K562 (cell line): ENCODE results near the gene PHF1. TPM values are rescaled to one million over a fixed set of nuclear protein-coding genes. Genes with fewer than 3 reads are reported as not detected.
A peak's percentile ranks its signal among the peaks of the same experiment; 100 is the strongest.

Source experiments
- ESRRA ChIP-seq: fragments of 450-650 bp; IDR thresholded peaks from 2 replicates; pipeline ENCODE4 v1.6.1; 2014; ENCODE audit warnings: low read depth, mild to moderate bottlenecking, moderate library complexity, borderline replicate concordance
- IRF2 ChIP-seq: sonication (generic); formaldehyde crosslinking; IDR thresholded peaks from 2 replicates; pipeline ENCODE4 v1.8.1; 2022; ENCODE audit warnings: mild to moderate bottlenecking, missing genetic modification reagents
- MAZ ChIP-seq, 2 experiments: fragments of 450-650 bp in 1 of 2; sonication (generic) in 1 of 2; formaldehyde crosslinking; IDR thresholded peaks in 1 of 2; conservative IDR thresholded peaks in 1 of 2; 2 replicates each; pipeline versions ENCODE4 v1.4.0 to v1.5.0; 2020; ENCODE audit warnings: mild to moderate bottlenecking in 1 of 2, missing genetic modification reagents in 1 of 2
- NFXL1 ChIP-seq: fragments of 450-650 bp; formaldehyde crosslinking; IDR thresholded peaks from 2 replicates; pipeline ENCODE4 v1.4.0; 2021; ENCODE audit warnings: mild to moderate bottlenecking
- NR4A1 ChIP-seq, 2 experiments: fragments of 250-450 bp in 1 of 2; fragments of 450-650 bp in 1 of 2; sonication (Bioruptor Pico) in 1 of 2; IDR thresholded peaks; 2 replicates each; pipeline versions ENCODE4 v1.4.0 to v1.6.1; 2016 to 2020; ENCODE audit warnings: mild to moderate bottlenecking in 2 of 2, missing compliant biosample characterization in 1 of 2, missing genetic modification characterization in 1 of 2, moderate library complexity in 1 of 2
- PCBP1 ChIP-seq: fragments of 200-400 bp; formaldehyde crosslinking; IDR thresholded peaks from 2 replicates; pipeline ENCODE4 v1.6.1; 2018; ENCODE audit warnings: mild to moderate bottlenecking, low read depth, low read length; ENCODE audit not compliant: poor library complexity, severe bottlenecking
- POLR3G ChIP-seq: IDR thresholded peaks from 2 replicates; pipeline ENCODE4 v1.6.1; 2011; ENCODE audit not compliant: insufficient read length, insufficient replicate concordance; ENCODE audit errors: extremely low read depth
- SMARCE1 ChIP-seq: fragments of 450-650 bp; IDR thresholded peaks from 2 replicates; pipeline ENCODE4 v1.7.1; 2016; ENCODE audit warnings: mild to moderate bottlenecking
- SNRNP70 ChIP-seq: fragments of 200-400 bp; formaldehyde crosslinking; optimal IDR thresholded peaks from 2 replicates; pipeline ENCODE3; 2017; ENCODE audit warnings: low read depth, low read length
- ZFPM2 ChIP-seq: fragments of 250-450 bp; sonication (Bioruptor Pico); IDR thresholded peaks from 2 replicates; pipeline ENCODE4 v1.5.1; 2022; ENCODE audit warnings: mild to moderate bottlenecking
- ZKSCAN8 ChIP-seq: fragments of 200-800 bp; sonication (Bioruptor generic); IDR thresholded peaks from 2 replicates; pipeline ENCODE4 v1.6.1; 2016; ENCODE audit warnings: missing genetic modification characterization, missing compliant biosample characterization
- polyA plus RNA-seq, 8 experiments: library from polyadenylated mRNA; depleted of rRNA in 4 of 8; stranded (reverse) in 5 of 8; unstranded in 3 of 8; fragments of >200 nt; fragmentation: Nextera tagmentation in 2 of 8; fragmentation: Illumina TruSeq in 1 of 8; extraction: Ambion mirVana in 2 of 8; extraction: Trizol in 1 of 8; gene quantifications; 2 replicates each; pipeline versions ENCODE4 v1.2.1 to v1.2.3, GENCODE V29; 2011 to 2014; ENCODE audit warnings: inconsistent platforms in 1 of 8, missing spikeins in 1 of 8
- total RNA-seq, 7 experiments: library from RNA; depleted of rRNA in 6 of 7; stranded (reverse); fragments of >200 nt in 6 of 7; fragmentation: Illumina TruSeq in 2 of 7; extraction: Trizol in 2 of 7; gene quantifications; 2 replicates each; pipeline versions ENCODE4 v1.2.1 to v1.2.3, GENCODE V29; 2011 to 2021; ENCODE audit warnings: low replicate concordance in 1 of 7
- TF ChIP-seq, protein P1 (sequence below): sonication (generic); formaldehyde crosslinking; IDR thresholded peaks from 2 replicates; pipeline ENCODE4 v1.9.0; 2022; ENCODE audit warnings: mild to moderate bottlenecking, missing genetic modification reagents
- TF ChIP-seq, protein P2 (sequence below): fragments of 250-450 bp; sonication (Bioruptor Pico); IDR thresholded peaks from 2 replicates; pipeline ENCODE4 v1.8.0; 2021; ENCODE audit warnings: mild to moderate bottlenecking, moderate library complexity
- TF ChIP-seq, protein P3 (sequence below), 2 experiments: IDR thresholded peaks; 2 replicates each; pipeline ENCODE4 v1.6.1; 2011; ENCODE audit warnings: borderline replicate concordance in 1 of 2, control low read depth in 1 of 2, low read depth in 1 of 2, low read length in 1 of 2, mild to moderate bottlenecking in 1 of 2, mixed read lengths in 1 of 2, moderate library complexity in 1 of 2; ENCODE audit not compliant: insufficient read depth in 1 of 2, insufficient read length in 1 of 2, poor library complexity in 1 of 2, severe bottlenecking in 1 of 2; ENCODE audit errors: extremely low read depth in 1 of 2
- TF ChIP-seq, protein P4 (sequence below): fragments of 200-800 bp; sonication (Bioruptor generic); IDR thresholded peaks from 2 replicates; pipeline ENCODE4 v1.6.1; 2017; ENCODE audit warnings: missing genetic modification characterization, missing compliant biosample characterization
- TF ChIP-seq, protein P5 (sequence below): sonication (generic); formaldehyde crosslinking; IDR thresholded peaks from 2 replicates; pipeline ENCODE4 v1.8.0; 2023; ENCODE audit warnings: mild to moderate bottlenecking, missing genetic modification reagents

Gene PHF1
- total and polyA plus RNA-seq, 9 of the 15 experiments (the other 6 are each of a cell fraction or from before 2014, with no cell fraction given) = 3.7 to 64.2 (median 33.7) TPM

DNA sequence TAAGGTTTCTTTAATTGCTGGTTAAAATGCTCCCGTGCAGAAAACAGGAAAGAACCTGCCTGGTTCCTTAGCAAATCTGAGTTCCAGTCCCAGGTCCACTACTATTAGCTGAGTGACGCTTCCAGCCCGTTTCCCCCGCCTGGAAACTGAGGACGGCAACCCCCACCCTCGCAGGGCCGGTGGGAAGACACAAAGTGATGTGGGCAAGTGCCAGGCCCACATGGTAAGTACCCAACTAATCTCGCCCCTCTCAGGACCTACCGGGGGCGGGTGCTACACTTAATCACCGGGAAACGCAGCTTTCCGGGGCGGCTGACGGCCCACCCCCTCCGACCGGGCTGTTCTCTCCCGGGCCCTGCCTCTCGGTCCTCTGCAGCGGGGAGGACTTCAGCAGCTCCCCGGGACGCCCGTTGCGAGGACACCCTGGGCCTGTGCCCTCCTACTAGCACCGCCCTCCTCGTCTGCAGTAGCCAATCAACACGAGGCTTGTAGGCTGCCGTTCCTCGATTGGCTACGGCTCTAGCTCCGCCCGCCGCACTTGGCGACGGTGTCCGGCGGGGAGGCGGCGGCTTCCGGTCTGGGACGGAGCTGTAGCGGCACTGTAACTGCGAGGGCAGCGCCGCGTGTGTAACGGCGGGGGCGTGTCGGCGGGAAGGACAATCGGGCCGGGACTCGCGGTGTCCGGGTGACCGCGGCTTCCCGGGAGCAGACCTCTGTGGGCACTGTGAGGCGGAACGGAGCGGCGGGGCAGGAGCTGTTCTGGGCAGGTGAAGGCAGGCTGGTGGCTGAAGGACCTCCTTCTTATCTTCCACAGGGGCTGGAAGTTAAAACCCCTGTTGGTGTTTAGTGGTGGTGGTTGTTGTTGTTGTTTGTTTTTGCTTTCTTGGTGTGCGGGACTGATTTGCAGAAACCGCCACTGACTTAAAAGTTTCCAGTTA lies 43.5 kb downstream of the PHF1 start, which contains the start of gene ZBTB9 (continued):
- TF ChIP-seq, protein P1, sequence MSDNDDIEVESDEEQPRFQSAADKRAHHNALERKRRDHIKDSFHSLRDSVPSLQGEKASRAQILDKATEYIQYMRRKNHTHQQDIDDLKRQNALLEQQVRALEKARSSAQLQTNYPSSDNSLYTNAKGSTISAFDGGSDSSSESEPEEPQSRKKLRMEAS (CRISPR knock-in tag) = peak; percentile 98
- TF ChIP-seq, protein P2, sequence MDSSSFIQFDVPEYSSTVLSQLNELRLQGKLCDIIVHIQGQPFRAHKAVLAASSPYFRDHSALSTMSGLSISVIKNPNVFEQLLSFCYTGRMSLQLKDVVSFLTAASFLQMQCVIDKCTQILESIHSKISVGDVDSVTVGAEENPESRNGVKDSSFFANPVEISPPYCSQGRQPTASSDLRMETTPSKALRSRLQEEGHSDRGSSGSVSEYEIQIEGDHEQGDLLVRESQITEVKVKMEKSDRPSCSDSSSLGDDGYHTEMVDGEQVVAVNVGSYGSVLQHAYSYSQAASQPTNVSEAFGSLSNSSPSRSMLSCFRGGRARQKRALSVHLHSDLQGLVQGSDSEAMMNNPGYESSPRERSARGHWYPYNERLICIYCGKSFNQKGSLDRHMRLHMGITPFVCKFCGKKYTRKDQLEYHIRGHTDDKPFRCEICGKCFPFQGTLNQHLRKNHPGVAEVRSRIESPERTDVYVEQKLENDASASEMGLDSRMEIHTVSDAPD = no peak
- TF ChIP-seq, protein P3, sequence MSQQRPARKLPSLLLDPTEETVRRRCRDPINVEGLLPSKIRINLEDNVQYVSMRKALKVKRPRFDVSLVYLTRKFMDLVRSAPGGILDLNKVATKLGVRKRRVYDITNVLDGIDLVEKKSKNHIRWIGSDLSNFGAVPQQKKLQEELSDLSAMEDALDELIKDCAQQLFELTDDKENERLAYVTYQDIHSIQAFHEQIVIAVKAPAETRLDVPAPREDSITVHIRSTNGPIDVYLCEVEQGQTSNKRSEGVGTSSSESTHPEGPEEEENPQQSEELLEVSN (IDR thresholded peaks at IDR 0.05; ENCODE audit: borderline replicate concordance in 1 of 2, extremely low read depth in 1 of 2, insufficient read depth in 1 of 2, insufficient read length in 1 of 2, low read depth in 1 of 2, low read length in 1 of 2, poor library complexity in 1 of 2, severe bottlenecking in 1 of 2) = peak; percentile 94 to 98
- no peak for TF ChIP-seq NFXL1 (CRISPR knock-in tag)
- TF ChIP-seq ZFPM2 (CRISPR knock-in tag) = 0 out of 2 replicates have a peak, but pooled peaks have one; percentile 16
- TF ChIP-seq PCBP1 = peak; percentile 36
- TF ChIP-seq NR4A1 (CRISPR knock-in tag; IDR thresholded peaks at IDR 0.05) = peak; percentile 62
- no peak for TF ChIP-seq NR4A1 (tag; IDR thresholded peaks at IDR 0.05)
- TF ChIP-seq MAZ (CRISPR knock-in tag; conservative IDR thresholded peaks at IDR 0.05 in 1 of 2, IDR thresholded peaks at IDR 0.05 in 1 of 2) = peak; percentile 84 to 88
- TF ChIP-seq ZKSCAN8 (CRISPR knock-in tag) = no peak
- TF ChIP-seq SNRNP70 = no peak
- TF ChIP-seq, protein P4, sequence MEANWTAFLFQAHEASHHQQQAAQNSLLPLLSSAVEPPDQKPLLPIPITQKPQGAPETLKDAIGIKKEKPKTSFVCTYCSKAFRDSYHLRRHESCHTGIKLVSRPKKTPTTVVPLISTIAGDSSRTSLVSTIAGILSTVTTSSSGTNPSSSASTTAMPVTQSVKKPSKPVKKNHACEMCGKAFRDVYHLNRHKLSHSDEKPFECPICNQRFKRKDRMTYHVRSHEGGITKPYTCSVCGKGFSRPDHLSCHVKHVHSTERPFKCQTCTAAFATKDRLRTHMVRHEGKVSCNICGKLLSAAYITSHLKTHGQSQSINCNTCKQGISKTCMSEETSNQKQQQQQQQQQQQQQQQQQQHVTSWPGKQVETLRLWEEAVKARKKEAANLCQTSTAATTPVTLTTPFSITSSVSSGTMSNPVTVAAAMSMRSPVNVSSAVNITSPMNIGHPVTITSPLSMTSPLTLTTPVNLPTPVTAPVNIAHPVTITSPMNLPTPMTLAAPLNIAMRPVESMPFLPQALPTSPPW = peak; percentile 76
- peak; percentile 81; the same call in 1 of the 2 replicates for TF ChIP-seq ESRRA
- TF ChIP-seq SMARCE1 = peak; percentile 20; the same call in 1 of the 2 replicates
- no peak for TF ChIP-seq IRF2 (CRISPR knock-in tag)
- TF ChIP-seq POLR3G = no peak
- TF ChIP-seq, protein P5, sequence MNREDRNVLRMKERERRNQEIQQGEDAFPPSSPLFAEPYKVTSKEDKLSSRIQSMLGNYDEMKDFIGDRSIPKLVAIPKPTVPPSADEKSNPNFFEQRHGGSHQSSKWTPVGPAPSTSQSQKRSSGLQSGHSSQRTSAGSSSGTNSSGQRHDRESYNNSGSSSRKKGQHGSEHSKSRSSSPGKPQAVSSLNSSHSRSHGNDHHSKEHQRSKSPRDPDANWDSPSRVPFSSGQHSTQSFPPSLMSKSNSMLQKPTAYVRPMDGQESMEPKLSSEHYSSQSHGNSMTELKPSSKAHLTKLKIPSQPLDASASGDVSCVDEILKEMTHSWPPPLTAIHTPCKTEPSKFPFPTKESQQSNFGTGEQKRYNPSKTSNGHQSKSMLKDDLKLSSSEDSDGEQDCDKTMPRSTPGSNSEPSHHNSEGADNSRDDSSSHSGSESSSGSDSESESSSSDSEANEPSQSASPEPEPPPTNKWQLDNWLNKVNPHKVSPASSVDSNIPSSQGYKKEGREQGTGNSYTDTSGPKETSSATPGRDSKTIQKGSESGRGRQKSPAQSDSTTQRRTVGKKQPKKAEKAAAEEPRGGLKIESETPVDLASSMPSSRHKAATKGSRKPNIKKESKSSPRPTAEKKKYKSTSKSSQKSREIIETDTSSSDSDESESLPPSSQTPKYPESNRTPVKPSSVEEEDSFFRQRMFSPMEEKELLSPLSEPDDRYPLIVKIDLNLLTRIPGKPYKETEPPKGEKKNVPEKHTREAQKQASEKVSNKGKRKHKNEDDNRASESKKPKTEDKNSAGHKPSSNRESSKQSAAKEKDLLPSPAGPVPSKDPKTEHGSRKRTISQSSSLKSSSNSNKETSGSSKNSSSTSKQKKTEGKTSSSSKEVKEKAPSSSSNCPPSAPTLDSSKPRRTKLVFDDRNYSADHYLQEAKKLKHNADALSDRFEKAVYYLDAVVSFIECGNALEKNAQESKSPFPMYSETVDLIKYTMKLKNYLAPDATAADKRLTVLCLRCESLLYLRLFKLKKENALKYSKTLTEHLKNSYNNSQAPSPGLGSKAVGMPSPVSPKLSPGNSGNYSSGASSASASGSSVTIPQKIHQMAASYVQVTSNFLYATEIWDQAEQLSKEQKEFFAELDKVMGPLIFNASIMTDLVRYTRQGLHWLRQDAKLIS = peak; percentile 54
